ENCODE data around the gene GCNA.
A peak's percentile ranks its signal among the peaks of the same experiment; 100 is the strongest.
"Not testable (repeated sequence)": the region's sequence is repeated elsewhere in the genome, so short reads cannot be mapped to it uniquely, and the experiment has no call there.

The GCNA gene

DNA sequence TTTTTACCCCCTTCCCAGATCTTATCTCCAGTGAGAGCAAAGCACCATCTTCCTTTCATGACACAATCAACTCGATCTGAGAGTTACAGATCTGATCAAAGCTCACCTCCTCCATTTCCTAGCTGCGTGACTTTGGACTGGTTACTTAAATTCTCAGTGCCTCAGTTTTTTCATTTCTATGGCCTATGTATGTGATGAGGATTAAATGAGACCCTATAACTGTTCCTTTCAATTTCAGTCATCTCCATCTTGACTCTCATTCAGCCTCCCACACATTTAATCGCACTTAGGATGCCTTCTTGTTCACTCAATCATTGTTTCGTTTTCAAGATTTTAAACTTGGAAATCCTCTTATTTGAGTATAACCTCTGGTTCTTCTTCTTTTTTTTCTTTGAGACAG, 60.2 kb downstream of the GCNA start:
- WGBS (ENCODE audit: insufficient coverage, insufficient read length) = no CpG with 5 or more reads among the region's 4 CpGs
- no peak for DNase-seq (ENCODE audit: low read depth, low spot score)
- no peaks in the 10 kb centered on the region for H3K27me3 ChIP-seq (ENCODE audit: control insufficient read depth, insufficient read depth, low read length)

DNA sequence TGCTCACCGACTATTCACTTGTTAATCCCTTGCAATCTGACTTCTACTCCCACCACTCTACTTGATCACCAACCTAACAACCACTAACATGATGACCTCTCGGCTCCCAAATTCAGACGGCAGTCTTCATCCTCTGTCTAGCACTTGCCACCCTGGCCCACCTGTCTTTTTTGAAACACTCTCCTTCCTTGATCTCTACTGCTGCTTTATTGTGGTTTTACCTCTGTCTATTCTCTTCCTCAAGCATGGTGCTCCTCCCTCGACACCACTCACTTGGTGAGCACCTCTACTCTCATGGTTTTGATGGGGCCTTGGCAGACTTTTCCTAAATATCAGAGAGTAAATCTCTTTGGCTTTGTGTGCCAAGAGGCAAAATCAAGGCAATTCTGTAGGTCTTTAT, 61.8 kb downstream of the GCNA start:
- Histone ChIP-seq H3K4me3 (ENCODE audit: low read length) (no peak overlapping the region), H3K27ac (ENCODE audit: low read length) (no peak overlapping the region), H3K36me3 (ENCODE audit: control insufficient read depth, insufficient read depth, low read length) (no peaks in the 10 kb centered on the region), H3K4me1 (ENCODE audit: control insufficient read depth, insufficient read depth, low read length) (no peaks in the 10 kb centered on the region), H3K27me3 (ENCODE audit: control insufficient read depth, insufficient read depth, low read length) (no peaks in the 10 kb centered on the region), H3K9me3 (ENCODE audit: control insufficient read depth, insufficient read depth, low read length) (no peaks in the 10 kb centered on the region)
- WGBS (ENCODE audit: insufficient coverage, insufficient read length) = no CpG with 5 or more reads among the region's 4 CpGs
- no peak for DNase-seq (ENCODE audit: low read depth, low spot score)

More for the DNA sequence above, 60.2 kb downstream of the GCNA start:
- Histone ChIP-seq H3K36me3 (ENCODE audit: control insufficient read depth, insufficient read depth, low read length) (no peaks in the 10 kb centered on the region), H3K4me1 (ENCODE audit: control insufficient read depth, insufficient read depth, low read length) (no peaks in the 10 kb centered on the region), H3K9me3 (ENCODE audit: control insufficient read depth, insufficient read depth, low read length) (no peaks in the 10 kb centered on the region), H3K4me3 (ENCODE audit: low read length) (no peak overlapping the region), H3K27ac (ENCODE audit: low read length) (no peak overlapping the region)

DNA sequence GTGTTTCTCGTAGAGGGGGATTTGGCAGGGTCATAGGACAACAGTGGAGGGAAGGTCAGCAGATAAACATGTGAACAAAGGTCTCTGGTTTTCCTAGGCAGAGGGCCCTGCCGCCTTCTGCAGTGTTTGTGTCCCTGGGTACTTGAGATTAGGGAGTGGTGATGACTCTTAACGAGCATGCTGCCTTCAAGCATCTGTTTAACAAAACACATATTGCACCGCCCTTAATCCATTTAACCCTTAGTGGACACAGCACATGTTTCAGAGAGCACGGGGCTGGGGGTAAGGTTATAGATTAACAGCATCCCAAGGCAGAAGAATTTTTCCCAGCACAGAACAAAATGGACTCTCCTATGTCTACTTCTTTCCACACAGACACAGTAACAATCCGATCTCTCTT, 66.2 kb downstream of the GCNA start:
- WGBS (ENCODE audit: insufficient coverage, insufficient read length) = no CpG with 5 or more reads among the region's 6 CpGs
- not testable (repeated sequence) for H3K27ac ChIP-seq (ENCODE audit: low read length)

GRCh38 chrX:71650333-71650969, 72.2 kb downstream of the GCNA start:
- no peaks in the 10 kb centered on the region for H3K4me1 ChIP-seq (ENCODE audit: control insufficient read depth, insufficient read depth, low read length)
- H3K36me3 ChIP-seq (ENCODE audit: control insufficient read depth, insufficient read depth, low read length) = no peaks in the 10 kb centered on the region
- no peaks in the 10 kb centered on the region for H3K9me3 ChIP-seq (ENCODE audit: control insufficient read depth, insufficient read depth, low read length)
- no CpG with 5 or more reads among the region's 4 CpGs for WGBS (ENCODE audit: insufficient coverage, insufficient read length)
- no peaks in the 10 kb centered on the region for H3K27me3 ChIP-seq (ENCODE audit: control insufficient read depth, insufficient read depth, low read length)
- DNase-seq (ENCODE audit: low read depth, low spot score) = no peak
- no peak overlapping the region for H3K4me3 ChIP-seq (ENCODE audit: low read length)
- no peak overlapping the region for H3K27ac ChIP-seq (ENCODE audit: low read length)

More for the DNA sequence above, 66.2 kb downstream of the GCNA start:
- H3K9me3 ChIP-seq (ENCODE audit: control insufficient read depth, insufficient read depth, low read length); H3K27me3 ChIP-seq (ENCODE audit: control insufficient read depth, insufficient read depth, low read length); DNase-seq (ENCODE audit: low read depth, low spot score); H3K4me1 ChIP-seq (ENCODE audit: control insufficient read depth, insufficient read depth, low read length); H3K36me3 ChIP-seq (ENCODE audit: control insufficient read depth, insufficient read depth, low read length); H3K4me3 ChIP-seq (ENCODE audit: low read length): not testable (repeated sequence)

- Histone ChIP-seq H3K27me3 (ENCODE audit: control insufficient read depth, insufficient read depth, low read length) (no peaks in the 10 kb centered on the region), H3K4me1 (ENCODE audit: control insufficient read depth, insufficient read depth, low read length) (no peaks in the 10 kb centered on the region), H3K36me3 (ENCODE audit: control insufficient read depth, insufficient read depth, low read length) (no peaks in the 10 kb centered on the region), H3K27ac (ENCODE audit: low read length) (no peak overlapping the region), H3K9me3 (ENCODE audit: control insufficient read depth, insufficient read depth, low read length) (no peaks in the 10 kb centered on the region), H3K4me3 (ENCODE audit: low read length) (no peak overlapping the region)
- WGBS (ENCODE audit: insufficient coverage, insufficient read length) = no CpG with 5 or more reads among the region's 2 CpGs
- peak; percentile 13 for DNase-seq (ENCODE audit: low read depth, low spot score)
These were observed 74.2 kb downstream of the GCNA start for GRCh38 chrX:71652405-71652804.

- H3K27me3 ChIP-seq (ENCODE audit: control insufficient read depth, insufficient read depth, low read length) = no peaks in the 10 kb centered on the region
- H3K4me1 ChIP-seq (ENCODE audit: control insufficient read depth, insufficient read depth, low read length) = no peaks in the 10 kb centered on the region
- no peaks in the 10 kb centered on the region for H3K9me3 ChIP-seq (ENCODE audit: control insufficient read depth, insufficient read depth, low read length)
- no peaks in the 10 kb centered on the region for H3K36me3 ChIP-seq (ENCODE audit: control insufficient read depth, insufficient read depth, low read length)
- no peak for DNase-seq (ENCODE audit: low read depth, low spot score)
- no peak overlapping the region for H3K4me3 ChIP-seq (ENCODE audit: low read length)
- no peak overlapping the region for H3K27ac ChIP-seq (ENCODE audit: low read length)
- no CpG with 5 or more reads among the region's 2 CpGs for WGBS (ENCODE audit: insufficient coverage, insufficient read length)
These were observed 75.1 kb downstream of the GCNA start for GRCh38 chrX:71653344-71653743.

- WGBS (ENCODE audit: insufficient coverage, insufficient read length) = no CpG with 5 or more reads among the region's 4 CpGs
- no peaks in the 10 kb centered on the region for H3K36me3 ChIP-seq (ENCODE audit: control insufficient read depth, insufficient read depth, low read length)
- H3K9me3 ChIP-seq (ENCODE audit: control insufficient read depth, insufficient read depth, low read length) = no peaks in the 10 kb centered on the region
- no peak for DNase-seq (ENCODE audit: low read depth, low spot score)
- no peaks in the 10 kb centered on the region for H3K4me1 ChIP-seq (ENCODE audit: control insufficient read depth, insufficient read depth, low read length)
- H3K27me3 ChIP-seq (ENCODE audit: control insufficient read depth, insufficient read depth, low read length) = no peaks in the 10 kb centered on the region
- H3K27ac ChIP-seq (ENCODE audit: low read length) = no peak overlapping the region
- no peak overlapping the region for H3K4me3 ChIP-seq (ENCODE audit: low read length)
These were observed 79.0 kb downstream of the GCNA start for GRCh38 chrX:71657267-71657666.

GRCh38 chrX:71659342-71659741, 81.1 kb downstream of the GCNA start:
- no peaks in the 10 kb centered on the region for H3K4me1 ChIP-seq (ENCODE audit: control insufficient read depth, insufficient read depth, low read length)
- no CpG with 5 or more reads among the region's 3 CpGs for WGBS (ENCODE audit: insufficient coverage, insufficient read length)
- no peak for DNase-seq (ENCODE audit: low read depth, low spot score)
- no peaks in the 10 kb centered on the region for H3K27me3 ChIP-seq (ENCODE audit: control insufficient read depth, insufficient read depth, low read length)
- no peaks in the 10 kb centered on the region for H3K9me3 ChIP-seq (ENCODE audit: control insufficient read depth, insufficient read depth, low read length)
- H3K36me3 ChIP-seq (ENCODE audit: control insufficient read depth, insufficient read depth, low read length) = no peaks in the 10 kb centered on the region
- no peak overlapping the region for H3K4me3 ChIP-seq (ENCODE audit: low read length)
- H3K27ac ChIP-seq (ENCODE audit: low read length) = no peak overlapping the region

- no peaks in the 10 kb centered on the region for H3K4me1 ChIP-seq (ENCODE audit: control insufficient read depth, insufficient read depth, low read length)
- WGBS (ENCODE audit: insufficient coverage, insufficient read length) = no CpG with 5 or more reads among the region's 6 CpGs
- no peaks in the 10 kb centered on the region for H3K36me3 ChIP-seq (ENCODE audit: control insufficient read depth, insufficient read depth, low read length)
- no peaks in the 10 kb centered on the region for H3K9me3 ChIP-seq (ENCODE audit: control insufficient read depth, insufficient read depth, low read length)
- no peak overlapping the region for H3K4me3 ChIP-seq (ENCODE audit: low read length)
- DNase-seq (ENCODE audit: low read depth, low spot score) = no peak
- H3K27me3 ChIP-seq (ENCODE audit: control insufficient read depth, insufficient read depth, low read length) = no peaks in the 10 kb centered on the region
- no peak overlapping the region for H3K27ac ChIP-seq (ENCODE audit: low read length)
These were observed 81.7 kb downstream of the GCNA start for GRCh38 chrX:71659959-71660358.

GRCh38 chrX:71660562-71661416, 82.6 kb downstream of the GCNA start:
- no peak overlapping the region for H3K27ac ChIP-seq (ENCODE audit: low read length)
- no peak overlapping the region for H3K4me3 ChIP-seq (ENCODE audit: low read length)
- no peaks in the 10 kb centered on the region for H3K4me1 ChIP-seq (ENCODE audit: control insufficient read depth, insufficient read depth, low read length)
- DNase-seq (ENCODE audit: low read depth, low spot score) = no peak
- WGBS (ENCODE audit: insufficient coverage, insufficient read length) = no CpG with 5 or more reads among the region's 22 CpGs
- no peaks in the 10 kb centered on the region for H3K27me3 ChIP-seq (ENCODE audit: control insufficient read depth, insufficient read depth, low read length)
- no peaks in the 10 kb centered on the region for H3K36me3 ChIP-seq (ENCODE audit: control insufficient read depth, insufficient read depth, low read length)
- H3K9me3 ChIP-seq (ENCODE audit: control insufficient read depth, insufficient read depth, low read length) = no peaks in the 10 kb centered on the region
